22Rv1 (cell line): ENCODE data around the gene C6orf47.

Experiments
- CTCF ChIP-seq: fragments of 450-650 bp; IDR thresholded peaks from 2 replicates; pipeline ENCODE4 v1.5.1; 2017; ENCODE audit warnings: mild to moderate bottlenecking
- ZFX ChIP-seq: fragments of 450-650 bp; IDR thresholded peaks from 2 replicates; pipeline ENCODE4 v1.6.1; 2017; ENCODE audit warnings: antibody characterized with exemption, borderline replicate concordance

GRCh38 chr6:31702819-31703716 is 42.5 kb upstream of the C6orf47 start, which contains the start of gene ABHD16A:
- TF ChIP-seq CTCF (no peak), ZFX (no peak)
